ENCODE measurements around the gene VTN.

VTN gene

DNA sequence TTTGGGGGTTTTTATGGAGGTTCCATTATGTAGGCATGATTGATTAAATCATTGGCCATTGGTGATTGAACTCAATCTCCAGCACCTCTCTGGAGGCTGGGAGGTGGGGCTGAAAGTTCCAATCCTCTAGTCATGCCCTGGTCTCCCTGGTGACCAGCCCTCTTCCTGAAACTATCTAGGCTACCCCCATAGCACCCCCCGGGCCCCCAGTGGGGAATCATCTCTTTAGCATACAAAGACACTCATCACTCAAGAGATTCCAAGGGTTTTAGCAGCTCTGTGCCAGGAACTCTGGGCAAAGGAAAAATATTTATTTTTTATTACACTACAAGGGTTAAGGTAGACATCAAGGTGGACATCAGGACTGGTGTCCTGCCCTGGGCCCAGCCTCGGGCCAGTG is 25.3 kb upstream of the VTN start:
- DNase-seq = no peak

DNA sequence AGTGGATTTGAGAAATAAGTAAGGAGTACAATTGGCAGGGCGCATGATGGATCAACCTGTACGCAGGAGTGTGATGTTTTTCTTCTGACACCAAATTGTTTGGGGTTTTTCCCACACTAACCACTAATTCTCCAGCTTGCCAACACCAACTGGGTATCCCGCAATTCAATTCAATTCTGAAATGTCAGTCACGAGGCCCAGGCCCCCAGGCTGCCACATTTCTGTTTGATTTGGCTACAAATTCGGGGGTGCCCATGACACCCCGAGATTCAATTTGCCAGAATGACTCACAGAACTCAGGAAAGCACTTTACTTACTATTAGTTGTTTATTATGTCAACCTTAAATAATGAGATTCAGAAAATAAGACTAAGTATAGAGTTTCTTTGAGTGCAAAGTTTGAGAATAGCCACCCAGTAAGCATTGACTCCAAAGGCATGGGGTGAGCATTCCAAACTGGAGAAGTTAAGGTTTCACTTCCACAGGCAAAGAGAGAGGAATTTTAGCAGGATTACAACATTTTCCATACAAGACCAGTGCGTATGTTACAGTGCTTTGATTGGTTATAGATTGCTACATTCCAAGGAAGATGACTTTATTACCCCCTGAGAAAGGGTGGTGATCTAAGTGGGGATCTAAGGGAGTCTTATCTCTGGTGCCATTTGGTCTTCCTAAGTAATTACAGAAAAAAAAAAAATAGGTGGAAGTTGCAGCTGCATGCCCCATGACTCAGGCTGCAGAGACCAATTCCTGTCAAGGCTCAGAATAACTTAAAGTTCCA is 24.4 kb upstream of the VTN start:
- no peak for DNase-seq

DNA sequence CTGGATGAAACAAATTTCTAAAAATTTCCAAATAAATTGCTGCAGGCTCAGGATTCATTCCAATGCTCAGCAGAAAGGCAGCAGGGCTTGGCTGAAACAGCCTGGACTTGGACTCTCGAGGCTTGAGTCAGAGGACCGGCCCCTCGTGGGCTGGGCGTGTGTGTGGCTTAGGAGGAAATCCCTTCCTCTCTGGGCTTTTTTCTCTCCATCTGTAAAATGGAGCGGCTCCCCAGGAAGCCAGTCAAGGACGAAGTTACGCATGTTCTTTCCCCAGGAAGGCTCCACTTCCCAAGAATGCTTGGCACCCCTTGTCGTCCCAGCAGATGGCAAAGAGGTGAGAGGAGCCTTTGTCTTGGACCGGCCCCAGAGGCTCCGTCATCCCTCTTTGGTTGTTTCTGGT is 22.4 kb upstream of the VTN start:
- no peak for DNase-seq

DNA sequence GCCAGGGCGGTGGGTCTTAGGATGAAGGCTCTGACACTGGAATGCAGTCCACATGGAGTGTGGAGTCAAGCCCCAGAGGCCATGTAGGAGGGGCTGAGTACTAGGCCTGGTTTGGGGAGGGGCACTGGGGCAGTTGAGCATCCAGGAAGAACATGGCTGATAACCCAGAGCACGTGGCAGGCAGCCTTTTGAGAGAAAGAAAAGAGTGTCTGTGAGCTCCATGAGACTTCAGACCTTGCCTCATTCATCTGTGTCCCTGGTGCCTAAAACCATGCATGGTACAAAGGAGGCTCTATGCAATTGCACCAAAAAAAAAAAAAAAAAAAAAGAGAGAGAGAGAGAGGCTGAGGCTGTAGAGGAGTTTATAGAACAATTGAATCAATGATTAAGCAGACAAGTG is 21.3 kb upstream of the VTN start:
- no peak for DNase-seq

DNA sequence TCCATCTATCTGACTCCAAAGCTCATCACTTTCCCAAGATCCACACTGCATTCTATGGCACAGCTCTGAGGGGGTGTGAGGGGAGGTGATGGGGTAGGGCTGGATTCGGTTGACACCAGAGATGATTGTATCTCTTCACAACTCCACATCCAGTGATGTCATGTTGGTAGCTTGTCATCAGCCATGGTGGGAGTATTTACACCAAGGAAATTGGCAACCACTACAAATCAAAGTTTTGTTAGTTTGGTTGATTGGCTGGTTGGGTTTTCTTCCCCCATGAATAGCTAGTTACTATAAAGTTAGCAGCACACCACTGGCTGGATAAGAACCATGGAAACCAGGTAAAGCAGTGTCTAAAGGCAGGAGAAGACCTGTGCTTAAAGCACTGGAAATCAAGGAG is 20.9 kb upstream of the VTN start:
- no peak for DNase-seq

DNA sequence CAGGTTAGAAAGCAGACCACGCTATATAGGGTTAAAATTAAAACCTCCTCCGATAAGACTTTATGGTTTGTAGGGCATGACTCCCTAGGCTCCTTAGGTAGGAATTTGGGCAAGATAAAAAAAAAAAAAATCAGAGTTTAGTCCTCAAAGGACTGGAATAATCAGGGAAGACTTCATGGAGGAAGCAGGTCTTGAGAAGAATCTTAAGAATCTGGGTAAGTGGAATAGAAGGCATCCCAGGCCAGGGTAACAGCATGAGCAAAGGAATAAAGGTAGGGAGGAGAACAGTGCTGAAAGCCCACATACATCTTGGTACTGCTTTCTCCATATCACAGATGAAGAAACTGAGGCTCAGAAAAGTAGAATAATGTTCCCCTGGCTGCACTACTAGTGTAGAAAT is 20.5 kb upstream of the VTN start:
- no peak for DNase-seq

DNA sequence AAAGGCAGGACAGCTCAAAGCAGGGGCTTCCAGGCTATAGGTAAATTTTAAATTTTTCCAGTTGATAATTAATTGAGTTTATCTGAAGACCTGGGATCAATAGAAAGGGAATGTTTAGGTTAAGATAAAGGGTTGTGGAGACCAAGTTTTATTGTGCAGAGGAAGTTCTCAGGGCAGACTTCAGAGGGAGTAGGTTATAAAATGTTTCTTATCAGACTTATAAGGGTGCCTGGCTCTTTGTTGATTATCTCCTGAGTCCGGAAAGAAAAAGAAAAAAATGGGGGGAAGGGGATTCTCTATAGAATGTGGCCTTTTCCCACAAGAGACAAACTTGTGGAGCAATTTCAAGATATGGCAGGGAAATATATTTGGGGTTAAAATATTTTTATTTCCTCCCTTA is 20.0 kb upstream of the VTN start:
- no peak for DNase-seq

DNA sequence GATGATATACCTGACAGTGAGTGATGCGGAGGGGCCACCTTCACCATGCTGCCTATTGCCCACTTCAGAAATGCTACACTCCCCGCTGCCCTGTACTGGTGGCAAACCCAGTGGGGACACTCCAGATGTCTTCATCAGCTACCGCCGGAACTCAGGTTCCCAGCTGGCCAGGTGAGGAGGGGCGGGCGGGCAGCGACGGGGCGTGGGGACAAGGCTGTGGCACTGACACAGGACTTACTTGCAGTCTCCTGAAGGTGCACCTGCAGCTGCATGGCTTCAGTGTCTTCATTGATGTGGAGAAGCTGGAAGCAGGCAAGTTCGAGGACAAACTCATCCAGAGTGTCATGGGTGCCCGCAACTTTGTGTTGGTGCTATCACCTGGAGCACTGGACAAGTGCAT is 18.0 kb upstream of the VTN start:
- no peak for DNase-seq

DNA sequence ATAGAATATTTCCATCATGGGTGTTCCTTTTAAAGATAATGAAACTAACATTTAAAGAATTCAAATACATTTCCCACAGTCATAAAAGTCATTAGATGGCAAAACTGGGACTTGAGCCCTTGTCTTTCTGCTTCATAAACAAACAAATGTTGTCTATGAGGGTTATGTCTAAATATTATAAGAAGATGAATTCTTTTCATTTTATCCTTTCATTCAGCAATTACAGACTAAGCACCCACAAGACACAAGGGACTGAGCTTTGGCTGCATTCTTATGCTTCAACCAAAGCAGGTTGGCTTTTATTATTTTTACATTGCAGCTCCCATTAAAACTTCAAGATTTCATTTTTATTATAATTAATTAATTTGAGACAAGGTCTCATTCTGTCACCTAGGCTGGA is 16.3 kb upstream of the VTN start:
- no peak for DNase-seq

DNA sequence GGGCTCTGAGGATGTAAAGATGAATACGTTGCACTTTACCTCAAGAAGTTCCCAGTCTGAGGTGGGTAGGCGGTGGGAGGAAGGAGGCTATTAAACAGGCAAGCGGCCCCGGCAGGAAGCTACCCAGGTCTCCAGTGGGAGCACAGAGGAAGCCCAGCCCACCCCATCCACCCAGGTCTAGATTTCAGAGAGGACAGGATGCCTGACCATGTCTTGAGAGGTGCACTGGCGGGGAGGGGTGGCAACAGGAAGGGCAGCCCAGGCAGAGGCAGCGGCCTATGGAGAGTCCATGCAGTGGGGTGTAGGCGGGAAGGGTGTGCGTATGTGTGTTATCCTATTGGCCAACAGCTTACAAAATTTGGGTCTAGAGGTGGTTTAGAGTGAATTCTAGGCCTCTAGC is 15.3 kb upstream of the VTN start:
- no peak for DNase-seq

DNA sequence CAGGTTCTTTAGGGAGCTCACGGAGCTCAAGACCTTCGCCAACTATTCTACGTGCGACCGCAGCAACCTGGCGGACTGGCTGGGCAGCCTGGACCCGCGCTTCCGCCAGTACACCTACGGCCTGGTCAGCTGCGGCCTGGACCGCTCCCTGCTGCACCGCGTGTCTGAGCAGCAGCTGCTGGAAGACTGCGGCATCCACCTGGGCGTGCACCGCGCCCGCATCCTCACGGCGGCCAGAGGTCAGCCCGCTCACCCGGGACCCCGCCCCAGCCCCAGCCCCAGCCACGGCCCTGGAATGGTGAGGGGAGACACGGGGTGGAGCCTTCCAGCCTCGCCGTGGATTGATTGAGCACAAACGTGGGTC is 14.9 kb upstream of the VTN start:
- no peak for DNase-seq

DNA sequence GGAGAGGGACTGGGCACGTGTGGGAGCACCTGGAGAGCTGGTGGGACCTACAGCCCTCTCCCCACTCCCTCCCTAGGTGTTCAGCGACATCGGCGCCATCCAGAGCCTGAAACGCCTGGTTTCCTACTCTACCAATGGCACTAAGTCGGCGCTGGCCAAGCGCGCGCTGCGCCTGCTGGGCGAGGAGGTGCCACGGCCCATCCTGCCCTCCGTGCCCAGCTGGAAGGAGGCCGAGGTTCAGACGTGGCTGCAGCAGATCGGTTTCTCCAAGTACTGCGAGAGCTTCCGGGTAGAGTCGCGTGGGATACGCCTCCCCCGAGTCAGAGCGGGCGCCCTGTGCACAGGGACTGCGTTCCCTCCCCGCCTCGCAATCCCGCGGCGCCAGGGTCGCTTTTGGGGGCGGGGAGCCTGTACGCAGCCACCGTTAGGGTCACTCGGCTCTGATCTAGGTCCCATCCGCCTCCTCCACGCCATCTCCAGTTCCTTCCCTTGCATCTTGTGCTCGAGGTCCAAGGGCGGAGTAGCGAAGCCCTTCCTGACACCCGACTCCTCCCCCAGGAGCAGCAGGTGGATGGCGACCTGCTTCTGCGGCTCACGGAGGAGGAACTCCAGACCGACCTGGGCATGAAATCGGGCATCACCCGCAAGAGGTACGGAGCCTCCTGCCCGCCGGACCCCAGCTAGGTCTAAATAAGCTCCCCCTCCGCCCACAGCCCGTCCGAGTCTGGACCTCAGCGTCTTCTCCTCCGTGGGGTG is 14.4 kb upstream of the VTN start:
- DNase-seq = peak; percentile 66

DNA sequence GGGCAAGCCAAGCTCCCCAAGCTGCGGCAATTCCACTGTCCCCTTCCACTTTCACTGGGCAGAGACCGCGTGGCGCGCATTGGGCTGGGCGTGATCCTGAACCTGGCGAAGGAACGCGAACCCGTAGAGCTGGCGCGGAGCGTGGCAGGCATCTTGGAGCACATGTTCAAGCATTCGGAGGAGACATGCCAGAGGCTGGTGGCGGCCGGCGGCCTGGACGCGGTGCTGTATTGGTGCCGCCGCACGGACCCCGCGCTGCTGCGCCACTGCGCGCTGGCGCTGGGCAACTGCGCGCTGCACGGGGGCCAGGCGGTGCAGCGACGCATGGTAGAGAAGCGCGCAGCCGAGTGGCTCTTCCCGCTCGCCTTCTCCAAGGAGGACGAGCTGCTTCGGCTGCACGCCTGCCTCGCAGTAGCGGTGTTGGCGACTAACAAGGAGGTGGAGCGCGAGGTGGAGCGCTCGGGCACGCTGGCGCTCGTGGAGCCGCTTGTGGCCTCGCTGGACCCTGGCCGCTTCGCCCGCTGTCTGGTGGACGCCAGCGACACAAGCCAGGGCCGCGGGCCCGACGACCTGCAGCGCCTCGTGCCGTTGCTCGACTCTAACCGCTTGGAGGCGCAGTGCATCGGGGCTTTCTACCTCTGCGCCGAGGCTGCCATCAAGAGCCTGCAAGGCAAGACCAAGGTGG is 11.2 kb upstream of the VTN start:
- DNase-seq = peak; percentile 53

DNA sequence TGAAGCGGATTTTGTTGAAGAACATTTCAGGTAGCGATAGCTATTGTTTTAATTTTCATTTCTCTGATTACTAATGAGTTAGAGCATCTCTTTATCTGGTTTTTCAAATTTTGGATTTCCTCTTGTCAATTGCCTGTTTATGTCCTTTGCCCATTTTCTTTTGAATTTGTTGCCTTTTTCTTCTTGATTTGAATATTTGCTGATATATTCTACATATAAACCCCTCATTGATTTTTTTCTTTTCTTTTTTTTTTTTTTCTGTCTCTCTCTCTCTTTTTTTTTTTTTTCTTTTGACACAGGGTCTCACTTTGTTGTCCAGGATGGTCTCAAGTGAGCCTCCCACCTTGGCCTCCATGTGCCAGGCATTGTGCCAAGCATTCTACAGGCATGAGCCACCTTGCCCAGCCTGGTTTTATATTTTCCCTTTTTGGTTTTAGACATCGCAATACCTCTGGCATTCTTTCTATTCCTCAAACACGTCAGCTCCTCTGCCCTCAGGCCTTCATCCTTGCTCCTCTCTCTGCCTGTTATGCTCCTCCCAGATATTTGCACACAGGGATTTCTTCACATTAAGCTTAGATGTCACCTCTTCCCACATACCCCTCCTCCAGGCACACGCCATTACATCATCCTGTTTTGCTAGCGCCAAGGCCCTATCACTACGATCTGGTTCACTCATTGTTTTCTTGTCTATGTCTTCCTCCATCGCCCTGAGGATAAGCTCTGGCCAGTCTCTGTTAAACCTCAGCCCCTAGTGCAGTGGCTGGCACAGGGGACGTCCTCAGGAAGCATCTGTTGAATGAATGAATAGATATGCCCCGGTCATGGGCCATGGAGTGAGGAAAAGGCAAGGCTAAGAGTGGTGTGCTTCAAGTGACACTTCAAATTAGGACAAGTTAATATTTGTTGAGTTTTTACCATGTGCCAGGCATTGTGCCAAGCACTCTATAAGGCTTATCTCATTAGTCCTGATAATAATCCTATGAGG is 10.0 kb upstream of the VTN start:
- DNase-seq = peak; percentile 61

DNA sequence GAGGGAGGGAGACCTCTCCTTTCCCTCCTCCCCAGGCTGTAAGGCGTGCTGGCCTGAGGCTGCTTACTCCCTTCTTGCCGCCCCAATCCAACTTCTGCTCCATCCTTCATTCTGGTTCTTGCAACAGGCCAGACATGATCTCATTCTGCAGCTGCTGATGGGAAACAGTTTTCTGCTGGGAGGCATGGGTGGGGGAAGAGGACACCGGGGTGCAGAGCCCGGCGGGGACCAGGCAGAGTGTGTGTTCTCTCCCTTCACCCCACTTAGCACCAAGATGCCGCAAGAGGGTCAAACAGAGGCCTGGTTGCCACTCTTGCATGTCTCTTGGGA is 2.8 kb upstream of the VTN start:
- no peak for DNase-seq

DNA sequence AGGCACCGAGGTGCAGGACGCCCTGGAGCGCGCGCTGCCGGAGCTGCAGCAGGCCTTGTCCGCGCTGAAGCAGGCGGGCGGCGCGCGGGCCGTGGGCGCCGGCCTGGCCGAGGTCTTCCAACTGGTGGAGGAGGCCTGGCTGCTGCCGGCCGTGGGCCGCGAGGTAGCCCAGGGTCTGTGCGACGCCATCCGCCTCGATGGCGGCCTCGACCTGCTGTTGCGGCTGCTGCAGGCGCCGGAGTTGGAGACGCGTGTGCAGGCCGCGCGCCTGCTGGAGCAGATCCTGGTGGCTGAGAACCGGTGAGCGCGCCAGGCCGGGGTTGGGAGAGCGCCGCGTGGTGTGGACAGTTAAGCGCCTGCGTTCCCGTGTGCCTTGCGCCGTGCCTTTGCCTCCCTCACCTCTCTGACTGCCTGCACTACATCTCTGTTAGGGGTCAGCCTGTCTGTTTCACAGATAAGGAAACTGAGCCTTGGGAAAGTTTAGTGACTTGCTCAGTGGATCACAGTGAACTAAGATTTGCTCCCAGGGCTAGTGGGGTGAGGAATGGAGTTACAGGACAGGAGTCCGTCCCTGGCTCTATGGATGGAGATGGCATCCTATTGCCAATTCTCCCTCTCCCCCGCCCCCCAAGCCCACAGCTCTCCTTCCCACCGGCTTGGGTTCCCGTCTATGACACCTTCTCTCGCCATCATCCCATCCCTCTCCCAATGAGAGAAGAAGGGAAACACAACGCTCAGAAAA is 2.3 kb upstream of the VTN start:
- no peak for DNase-seq

DNA sequence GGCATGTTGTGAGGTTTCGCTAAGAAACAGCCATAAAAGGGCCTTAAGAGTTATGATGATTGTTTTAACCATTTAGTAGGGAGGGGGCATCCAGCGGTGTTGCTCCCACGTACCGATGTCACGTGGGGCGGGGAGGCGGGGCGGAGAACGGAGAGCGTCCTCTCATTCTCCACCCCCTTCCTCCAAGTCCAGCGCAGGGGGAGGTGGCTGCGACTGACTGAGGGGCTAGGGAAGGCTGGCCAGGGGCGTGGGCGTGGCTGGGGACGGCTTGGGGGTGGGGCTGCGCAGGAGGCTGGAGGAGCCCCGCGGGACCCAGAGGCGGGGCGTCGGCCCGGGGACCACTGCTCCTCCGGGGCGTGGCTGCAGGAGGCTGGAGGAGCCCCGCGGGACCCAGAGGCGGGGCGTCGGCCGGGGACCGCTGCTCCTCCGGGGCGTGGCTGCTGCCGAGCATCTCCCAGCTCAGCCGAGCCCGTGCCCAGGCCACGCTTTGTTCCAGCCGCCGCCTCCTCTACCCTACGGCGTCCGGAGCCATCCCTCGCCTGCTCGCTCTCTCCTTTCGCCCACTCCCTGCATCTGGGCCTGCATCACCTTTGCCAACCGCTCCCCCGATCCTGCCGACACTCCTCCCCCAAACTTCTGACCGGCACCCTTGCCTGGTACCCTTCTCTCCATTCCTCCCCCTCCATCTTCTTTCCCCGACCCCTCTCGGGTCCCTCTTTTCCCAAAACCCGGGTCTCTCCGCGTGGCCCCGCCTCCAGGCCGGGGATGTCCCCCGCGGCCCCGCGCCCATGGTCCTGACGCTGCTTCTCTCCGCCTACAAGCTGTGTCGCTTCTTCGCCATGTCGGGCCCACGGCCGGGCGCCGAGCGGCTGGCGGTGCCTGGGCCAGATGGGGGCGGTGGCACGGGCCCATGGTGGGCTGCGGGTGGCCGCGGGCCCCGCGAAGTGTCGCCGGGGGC is 1.4 kb upstream of the VTN start, which contains the start of gene SARM1:
TSS of gene SARM1 (plus strand) at position 450 of the 958 bp plus-strand sequence. CDS start at position 789, 339 bp downstream.
- DNase-seq = peak; percentile 70

DNA sequence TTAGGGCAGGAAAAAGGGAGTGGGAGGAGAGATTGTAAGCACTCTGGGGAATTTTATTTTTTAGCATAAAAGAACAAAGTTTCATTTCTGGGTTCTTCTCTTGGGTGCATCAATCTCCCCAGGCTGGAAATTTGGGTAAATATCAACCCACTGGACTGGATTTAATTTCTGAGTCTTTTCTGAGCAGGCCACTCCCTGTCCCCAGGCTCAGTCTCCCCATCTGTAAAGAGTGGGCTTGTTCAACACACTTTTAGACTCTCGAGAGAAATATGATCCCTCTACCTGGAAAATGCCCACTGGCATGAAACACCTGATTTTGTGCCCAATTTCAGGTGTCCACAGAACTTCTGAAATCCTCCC is 617 bp upstream of the VTN start:
- no peak for DNase-seq

DNA sequence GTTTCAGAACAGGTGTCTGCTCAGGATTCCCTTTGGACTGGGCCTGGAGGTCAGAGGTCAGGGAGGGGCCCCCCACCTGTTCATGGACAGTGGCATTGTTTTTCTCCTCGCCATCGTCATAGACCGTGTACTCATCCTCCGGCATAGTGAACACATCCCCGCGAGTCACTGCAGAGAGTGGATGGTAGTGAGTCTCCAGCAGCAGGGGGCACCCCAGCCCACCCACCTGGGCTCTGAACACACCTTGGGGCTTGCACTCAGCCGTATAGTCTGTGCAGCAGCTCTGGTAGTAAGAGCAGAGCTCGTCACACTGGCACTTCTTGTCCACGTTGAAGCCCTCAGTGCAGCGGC is 448 bp downstream of the VTN start:
- DNase-seq = no peak

DNA sequence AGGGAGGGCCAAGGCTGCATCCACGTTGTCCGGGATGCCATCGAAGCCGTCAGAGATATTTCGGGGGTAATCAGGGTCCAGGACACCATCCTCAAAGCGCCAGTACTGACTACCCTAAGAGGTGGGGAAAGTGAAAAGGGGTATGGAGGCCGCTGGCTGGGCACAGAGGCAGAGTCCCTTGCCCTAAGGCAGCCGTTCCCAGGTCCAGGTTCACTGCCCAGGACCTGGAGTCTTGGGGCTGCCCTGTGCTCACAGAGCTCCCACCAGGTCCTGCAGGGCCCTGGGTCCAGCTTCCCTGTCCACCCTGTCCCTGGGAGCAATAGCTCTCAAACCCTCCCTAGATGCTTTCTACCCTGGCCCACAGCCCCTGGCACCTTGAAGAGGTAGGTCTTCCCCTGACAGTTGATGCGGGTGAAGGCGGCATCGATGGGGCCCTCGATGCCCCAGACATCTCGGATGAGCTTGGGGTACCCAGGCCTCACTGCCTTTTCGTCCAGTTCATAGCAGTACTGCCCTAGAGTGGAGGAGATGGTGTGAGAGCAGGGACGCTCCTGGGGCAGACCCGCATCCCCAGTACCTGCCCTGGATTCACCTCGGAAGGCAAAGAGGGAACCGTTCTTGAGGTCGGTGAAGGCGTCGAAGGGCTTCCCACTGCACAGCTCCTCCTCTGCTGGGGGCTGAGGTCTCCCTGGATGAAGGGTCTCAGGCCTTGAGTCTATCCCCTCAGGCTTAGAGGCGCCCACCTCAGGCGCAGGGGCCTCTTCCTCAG is 1.0 kb downstream of the VTN start:
- no peak for DNase-seq

Measured in suppressor macrophage treated with lipopolysaccharide for 4 hours (primary cell).